Adrenal gland (tissue), 12 donors: ENCODE measurements around the gene SPAG9. TPM values are rescaled to one million over a fixed set of nuclear protein-coding genes. Genes with fewer than 3 reads are reported as not detected.
A peak's percentile ranks its signal among the peaks of the same experiment; 100 is the strongest.

Experiments
- DNase-seq, 7 donors: peaks; one replicate each; pipeline ENCODE4 v3.0.0-alpha.2; 2019 to 2020
- H3K27ac ChIP-seq, 5 donors: fragments of 200-600 bp; sonication (generic) in 4 of 5; 1 replicate in 3 of 5; 2 replicates in 2 of 5; pipeline versions ENCODE4 v1.5.1 to v1.8.0; 2016 to 2020; ENCODE audit warnings: mild to moderate bottlenecking in 1 of 5
- H3K27me3 ChIP-seq: fragments of 200-600 bp; 2 replicates; pipeline ENCODE4 v1.8.0; 2021
- H3K36me3 ChIP-seq, 2 donors: fragments of 200-600 bp; replicated peaks in 1 of 2; 1 replicate in 1 of 2; 2 replicates in 1 of 2; pipeline versions ENCODE4 v1.5.1 to v1.8.0; 2018 to 2022
- H3K4me1 ChIP-seq, 2 donors: fragments of 200-600 bp; replicated peaks in 1 of 2; 1 replicate in 1 of 2; 2 replicates in 1 of 2; pipeline versions ENCODE4 v1.5.1 to v1.8.0; 2018 to 2021
- H3K4me3 ChIP-seq, 4 donors: fragments of 200-600 bp; sonication (generic) in 3 of 4; one replicate each; pipeline ENCODE4 v1.5.1; 2016 to 2018
- H3K9me3 ChIP-seq, 3 donors: fragments of 200-600 bp; sonication (generic) in 1 of 3; replicated peaks in 1 of 3; 1 replicate in 2 of 3; 2 replicates in 1 of 3; pipeline versions ENCODE4 v1.5.1 to v1.8.0; 2016 to 2021
- POLR2A ChIP-seq, 2 donors: fragments of 450-650 bp; IDR thresholded peaks; one replicate each; pipeline ENCODE4 v1.6.1; 2017; ENCODE audit warnings: antibody characterized with exemption in 2 of 2, mild to moderate bottlenecking in 2 of 2, moderate library complexity in 1 of 2
- WGBS, 4 donors: extraction: QIAGEN DNeasy Blood & Tissue Kit in 2 of 4; methylation state at CpG; one replicate each; pipeline versions ENCODE4 v1.1.5 to v1.1.7; 2013 to 2017; 5-methylcytosine and 5-hydroxymethylcytosine counted together
- intact Hi-C, 2 donors: fragments of 100-400 bp; cut with DNase I; formaldehyde crosslinking; loops; one replicate each; pipeline versions ENCODE4 v1.14.1 to v1.15.0; 2022 to 2023
- polyA plus RNA-seq, 3 donors: library from polyadenylated mRNA; stranded (reverse); fragments of 200-250 nt in 2 of 3; fragments of 350-450 nt in 1 of 3; fragmentation: Illumina TruSeq in 1 of 3; extraction: RNeasy Lipid Tissue Mini Kit (QIAGEN cat#74804) in 1 of 3; gene quantifications; one replicate each; pipeline ENCODE4 v1.2.3, GENCODE V29; 2013 to 2014
- total RNA-seq, 9 donors: library from RNA; depleted of rRNA in 4 of 9; stranded (reverse); fragments of >200 nt in 4 of 9; fragments of 120-200 nt in 1 of 9; fragmentation: NEBNext Ultra II Directional in 1 of 9; extraction: Animal tissue kit (Norgen Biotek cat#: 25700) in 1 of 9; gene quantifications; one replicate each; pipeline versions ENCODE4 v1.1.0 to v1.2.4, GENCODE V29; 2013 to 2023
- TF ChIP-seq, protein P1 (sequence below), 6 experiments: fragments of 450-650 bp in 4 of 6; fragments of 200-600 bp in 2 of 6; sonication (generic) in 1 of 6; IDR thresholded peaks; 1 replicate in 5 of 6; 2 replicates in 1 of 6; pipeline versions ENCODE4 v1.5.1 to v1.8.0; 2016 to 2021; ENCODE audit warnings: antibody characterized with exemption in 6 of 6, mild to moderate bottlenecking in 2 of 6, moderate library complexity in 1 of 6
- donor health status: healthy with polysubstance abuse.
- donor health status: Bipolar disorder and iron deficiency.
- donor health status: DM: yes; HTN: yes; CAD: no.
- donor health status: DM: no; HTN: no; CAD: no.
- donor health status: DM: no; HTN: no; CAD: no.
- donor health status: DM: yes; HTN: yes; CAD: no.

Gene SPAG9
- total and polyA plus RNA-seq, 12 donors: 23.5 to 99.8 (median 62.9) TPM

DNA sequence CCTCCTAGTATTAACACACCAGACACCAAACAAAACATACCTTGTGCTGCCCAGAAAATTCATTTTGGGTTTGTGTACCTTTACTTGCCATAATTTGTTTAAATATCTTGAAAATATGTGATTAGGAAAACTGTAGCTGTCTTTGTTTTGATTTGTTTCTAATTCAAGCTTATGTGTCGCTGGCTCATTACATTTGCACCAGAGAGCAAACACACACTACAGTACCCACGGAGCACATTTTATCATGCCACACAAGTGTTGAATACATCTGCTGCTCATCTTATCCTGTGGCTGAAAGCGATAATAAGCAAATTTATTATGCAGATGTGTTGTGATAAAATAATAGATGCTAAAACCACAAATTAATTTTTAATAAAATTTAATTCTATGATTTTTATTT, 63.1 kb downstream of the SPAG9 start:
- Histone ChIP-seq H3K27ac (peak overlapping the region; percentile 65 to 85 (median 74)), H3K4me3 (no peak overlapping the region), H3K27me3 (no peaks in the 10 kb centered on the region), H3K4me1 (peaks cover 20 to 27% of the 10 kb centered on the region in 2 donors), H3K36me3 (no peaks in the 10 kb centered on the region), H3K9me3 (no peaks in the 10 kb centered on the region)
- intact Hi-C loops: loop anchor here in 1 of 2 donors (10.0 kb wide), 1 partner anchor 57 kb away; no protein-coding TSS in a partner anchor
- no peak for DNase-seq
- TF ChIP-seq, protein P1, sequence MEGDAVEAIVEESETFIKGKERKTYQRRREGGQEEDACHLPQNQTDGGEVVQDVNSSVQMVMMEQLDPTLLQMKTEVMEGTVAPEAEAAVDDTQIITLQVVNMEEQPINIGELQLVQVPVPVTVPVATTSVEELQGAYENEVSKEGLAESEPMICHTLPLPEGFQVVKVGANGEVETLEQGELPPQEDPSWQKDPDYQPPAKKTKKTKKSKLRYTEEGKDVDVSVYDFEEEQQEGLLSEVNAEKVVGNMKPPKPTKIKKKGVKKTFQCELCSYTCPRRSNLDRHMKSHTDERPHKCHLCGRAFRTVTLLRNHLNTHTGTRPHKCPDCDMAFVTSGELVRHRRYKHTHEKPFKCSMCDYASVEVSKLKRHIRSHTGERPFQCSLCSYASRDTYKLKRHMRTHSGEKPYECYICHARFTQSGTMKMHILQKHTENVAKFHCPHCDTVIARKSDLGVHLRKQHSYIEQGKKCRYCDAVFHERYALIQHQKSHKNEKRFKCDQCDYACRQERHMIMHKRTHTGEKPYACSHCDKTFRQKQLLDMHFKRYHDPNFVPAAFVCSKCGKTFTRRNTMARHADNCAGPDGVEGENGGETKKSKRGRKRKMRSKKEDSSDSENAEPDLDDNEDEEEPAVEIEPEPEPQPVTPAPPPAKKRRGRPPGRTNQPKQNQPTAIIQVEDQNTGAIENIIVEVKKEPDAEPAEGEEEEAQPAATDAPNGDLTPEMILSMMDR (IDR thresholded peaks at IDR 0.05): no peak
- no peak for TF ChIP-seq POLR2A (IDR thresholded peaks at IDR 0.05)
- WGBS, 4 donors: 72 to 79% (median 79%) methylated on average over 3 of the region's 3 CpGs

DNA sequence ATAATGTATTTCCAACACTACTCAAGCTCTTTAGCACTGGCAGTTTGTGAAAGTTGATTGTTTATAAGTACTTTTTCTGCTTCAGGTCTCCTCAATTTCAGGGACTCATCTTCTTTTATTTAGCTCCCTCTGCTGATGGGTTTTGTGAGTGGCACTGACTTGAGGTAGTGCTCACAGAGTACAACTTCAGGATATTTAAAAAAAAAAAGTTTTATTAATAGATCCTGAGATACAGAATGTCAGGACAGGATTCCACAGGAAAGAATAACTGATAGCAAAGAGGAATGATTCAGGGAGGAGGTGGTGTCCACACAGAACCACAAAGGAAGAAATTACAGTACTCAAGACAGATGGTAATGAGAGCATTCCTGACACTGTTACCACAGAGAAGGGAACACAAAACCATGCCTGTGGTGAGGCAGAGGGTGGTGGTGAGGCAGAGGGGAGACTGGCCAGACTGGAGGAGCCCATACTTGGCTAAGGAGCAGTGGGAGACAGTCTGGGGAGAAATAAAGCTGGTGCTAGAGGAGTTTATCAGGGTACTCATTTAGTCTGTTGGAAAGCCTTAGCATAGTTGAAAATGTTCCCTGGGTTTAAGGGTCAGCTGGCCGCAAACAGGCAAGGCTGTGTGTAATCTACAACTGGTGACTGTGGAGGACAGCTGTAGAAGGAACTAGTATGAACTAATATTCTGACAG, 63.7 kb downstream of the SPAG9 start:
- 17 to 30% (median 22%) methylated on average over 1 of the region's 1 CpG for WGBS, 4 donors
- Histone ChIP-seq H3K4me1 (peaks cover 20 to 27% of the 10 kb centered on the region in 2 donors), H3K36me3 (no peaks in the 10 kb centered on the region), H3K4me3 (no peak overlapping the region), H3K27ac (peak overlapping the region; percentile 65 to 85 (median 74)), H3K27me3 (no peaks in the 10 kb centered on the region), H3K9me3 (no peaks in the 10 kb centered on the region)
- intact Hi-C loops: loop anchor here in 1 of 2 donors (10.0 kb wide), 1 partner anchor 58 kb away; no protein-coding TSS in a partner anchor
- TF ChIP-seq POLR2A (IDR thresholded peaks at IDR 0.05): peak in 1 of 2 donors; percentile 38
- TF ChIP-seq, protein P1 (IDR thresholded peaks at IDR 0.05): peak; percentile 48 to 75 (median 66)
- DNase-seq: peak; percentile 59 to 77 (median 65)

DNA sequence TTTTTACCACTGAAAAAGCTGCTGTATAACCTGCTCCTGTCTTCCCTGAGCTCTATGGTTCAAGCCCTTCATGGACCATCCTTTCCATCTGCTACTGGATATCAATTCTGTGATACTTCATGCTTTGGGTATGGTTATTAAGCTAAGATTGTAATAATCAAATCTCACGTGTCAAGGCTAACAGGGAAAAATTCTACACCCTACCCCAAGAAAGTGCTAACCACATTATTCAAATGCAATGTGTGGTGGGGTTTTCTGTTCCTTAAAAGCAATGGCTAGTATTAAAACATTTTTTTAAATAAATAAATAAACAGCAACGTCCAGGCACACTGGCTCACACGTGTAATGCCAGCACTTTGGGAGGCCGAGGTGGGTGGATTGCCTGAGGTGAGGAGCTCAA, 65.9 kb downstream of the SPAG9 start:
- intact Hi-C loops: loop anchor here in 1 of 2 donors (5.0 to 10.0 kb wide), 2 partner anchors 47 to 60 kb away; no protein-coding TSS in a partner anchor
- no peak for DNase-seq
- Histone ChIP-seq H3K4me3 (no peak overlapping the region), H3K4me1 (peaks cover 20 to 27% of the 10 kb centered on the region in 2 donors), H3K9me3 (no peaks in the 10 kb centered on the region), H3K27ac (no peak overlapping the region), H3K27me3 (no peaks in the 10 kb centered on the region), H3K36me3 (no peaks in the 10 kb centered on the region)
- TF ChIP-seq POLR2A (IDR thresholded peaks at IDR 0.05): no peak
- TF ChIP-seq, protein P1 (IDR thresholded peaks at IDR 0.05): no peak
- WGBS, 4 donors: 92 to 97% (median 94%) methylated on average over 4 of the region's 4 CpGs

DNA sequence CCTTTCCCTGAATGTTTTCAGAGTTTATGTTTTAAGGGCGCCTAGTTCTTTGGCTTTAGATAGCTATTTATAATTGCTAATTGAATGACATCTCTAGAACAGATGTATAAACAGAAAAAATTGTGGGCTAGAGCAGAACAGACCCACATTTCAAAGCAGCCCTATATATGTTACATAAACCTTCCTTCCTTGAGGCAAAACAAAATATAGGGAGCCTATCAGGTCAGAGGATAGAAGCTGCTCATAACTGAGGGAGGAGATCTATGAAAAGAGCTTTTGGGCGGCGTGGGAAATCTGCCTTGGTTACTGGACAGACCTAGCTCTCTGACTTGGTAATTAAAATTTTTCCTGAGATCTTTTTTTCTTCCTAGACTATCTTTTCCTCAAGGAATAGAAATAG, 68.4 kb downstream of the SPAG9 start:
- no peak for DNase-seq
- no peak overlapping the region for H3K4me3 ChIP-seq
- TF ChIP-seq, protein P1 (IDR thresholded peaks at IDR 0.05): no peak
- TF ChIP-seq POLR2A (IDR thresholded peaks at IDR 0.05): no peak
- no peaks in the 10 kb centered on the region for H3K27me3 ChIP-seq
- intact Hi-C loops: loop anchor here in 1 of 2 donors (5.0 to 10.0 kb wide), 2 partner anchors 45 to 63 kb away; no protein-coding TSS in a partner anchor
- H3K9me3 ChIP-seq: no peaks in the 10 kb centered on the region
- 84 to 92% (median 84%) methylated on average over 3 of the region's 3 CpGs for WGBS, 4 donors
- no peaks in the 10 kb centered on the region for H3K36me3 ChIP-seq
- H3K4me1 ChIP-seq: peaks cover 22 to 41% of the 10 kb centered on the region in 2 donors
- H3K27ac ChIP-seq: peak overlapping the region in 1 of 5 donors; percentile 0
